ENCODE data around the gene TAGLN3. TPM values are rescaled to one million over a fixed set of nuclear protein-coding genes. Genes with fewer than 3 reads are reported as not detected.
A peak's percentile ranks its signal among the peaks of the same experiment; 100 is the strongest.

TAGLN3 gene
- total RNA-seq (under 1 TPM in 1 of 2 donors, not detected in 1; 0.32 TPM), total RNA-seq (0 reads per million in 2 donors)

GRCh38 chr3:111998636-111999483 is at the start of gene TAGLN3:
TAGLN3 (plus strand) TSS chr3:111998922; CDS start chr3:111999423, 501 bp downstream.
- H3K9me3 ChIP-seq (ENCODE audit: control insufficient read depth, low read length, poor library complexity, severe bottlenecking) = no peaks in the 10 kb centered on the region
- Mint-ChIP-seq H3K36me3 (ENCODE audit: low read depth) (no peaks in the 10 kb centered on the region), H3K4me1 (peaks cover 28% of the 10 kb centered on the region), H3K4me3 (peak within 1 kb of the TSS; percentile 87), H3K27ac (peak within 1 kb of the TSS; percentile 51), H3K27me3 (no peaks in the 10 kb centered on the region)
- ATAC-seq = peak; percentile 74
- no peak for DNase-seq

GRCh38 chr3:111949712-111950111 is 49.0 kb upstream of the TAGLN3 start:
- DNase-seq (no peak), ATAC-seq (no peak)
- no peak overlapping the region for H3K27ac Mint-ChIP-seq
- peaks cover 9% of the 10 kb centered on the region for H3K36me3 Mint-ChIP-seq (ENCODE audit: low read depth)
- H3K27me3 Mint-ChIP-seq = no peaks in the 10 kb centered on the region
- no peak overlapping the region for H3K4me3 Mint-ChIP-seq
- H3K9me3 ChIP-seq (ENCODE audit: control insufficient read depth, low read length, poor library complexity, severe bottlenecking) = no peaks in the 10 kb centered on the region
- H3K4me1 Mint-ChIP-seq = no peaks in the 10 kb centered on the region

- Mint-ChIP-seq H3K4me1 (no peaks in the 10 kb centered on the region), H3K4me3 (no peak overlapping the region), H3K27ac (no peak overlapping the region), H3K36me3 (ENCODE audit: low read depth) (peaks cover 4% of the 10 kb centered on the region), H3K27me3 (no peaks in the 10 kb centered on the region)
- ATAC-seq (no peak), DNase-seq (no peak)
- no peaks in the 10 kb centered on the region for H3K9me3 ChIP-seq (ENCODE audit: control insufficient read depth, low read length, poor library complexity, severe bottlenecking)
Observed at GRCh38 chr3:111951032-111951431, 47.7 kb upstream of the TAGLN3 start.

DNA sequence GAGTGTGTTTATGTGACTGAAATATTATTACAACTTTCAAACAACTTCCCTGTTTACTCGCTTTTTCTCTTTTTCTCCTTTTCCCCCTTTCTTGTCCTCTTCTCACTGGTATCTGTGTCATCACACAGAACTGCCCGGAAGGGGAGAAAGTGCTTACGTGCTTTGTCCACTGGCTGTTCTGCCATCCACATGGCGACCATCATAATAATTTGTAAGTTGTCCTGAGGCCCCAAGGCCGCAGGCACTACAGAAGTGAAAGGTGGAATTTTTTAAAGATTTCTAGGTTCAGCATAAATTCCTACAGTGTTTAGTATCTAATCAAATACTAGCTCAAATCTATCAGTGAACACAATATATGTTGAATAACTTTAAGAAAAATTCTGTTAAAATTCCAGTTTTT is 46.6 kb upstream of the TAGLN3 start:
- H3K27me3 Mint-ChIP-seq = no peaks in the 10 kb centered on the region
- H3K27ac Mint-ChIP-seq = no peak overlapping the region
- no peaks in the 10 kb centered on the region for H3K36me3 Mint-ChIP-seq (ENCODE audit: low read depth)
- ATAC-seq = no peak
- no peak overlapping the region for H3K4me3 Mint-ChIP-seq
- H3K4me1 Mint-ChIP-seq = no peaks in the 10 kb centered on the region
- H3K9me3 ChIP-seq (ENCODE audit: control insufficient read depth, low read length, poor library complexity, severe bottlenecking) = no peaks in the 10 kb centered on the region
- no peak for DNase-seq

GRCh38 chr3:111952866-111953450 is 45.8 kb upstream of the TAGLN3 start:
- Mint-ChIP-seq H3K27ac (no peak overlapping the region), H3K27me3 (no peaks in the 10 kb centered on the region)

GRCh38 chr3:111954228-111954990 is 44.3 kb upstream of the TAGLN3 start:
- Mint-ChIP-seq H3K4me1 (no peaks in the 10 kb centered on the region), H3K36me3 (ENCODE audit: low read depth) (no peaks in the 10 kb centered on the region), H3K27me3 (no peaks in the 10 kb centered on the region), H3K4me3 (no peak overlapping the region), H3K27ac (no peak overlapping the region)
- DNase-seq (no peak), ATAC-seq (no peak)
- H3K9me3 ChIP-seq (ENCODE audit: control insufficient read depth, low read length, poor library complexity, severe bottlenecking) = no peaks in the 10 kb centered on the region

More at GRCh38 chr3:111952866-111953450, 45.8 kb upstream of the TAGLN3 start:
- Mint-ChIP-seq H3K36me3 (ENCODE audit: low read depth) (no peaks in the 10 kb centered on the region), H3K4me3 (no peak overlapping the region), H3K4me1 (no peaks in the 10 kb centered on the region)
- no peaks in the 10 kb centered on the region for H3K9me3 ChIP-seq (ENCODE audit: control insufficient read depth, low read length, poor library complexity, severe bottlenecking)
- DNase-seq (no peak), ATAC-seq (no peak)

- H3K27me3 Mint-ChIP-seq = no peaks in the 10 kb centered on the region
- no peaks in the 10 kb centered on the region for H3K4me1 Mint-ChIP-seq
- DNase-seq = no peak
- no peak for ATAC-seq
- no peak overlapping the region for H3K27ac Mint-ChIP-seq
- H3K9me3 ChIP-seq (ENCODE audit: control insufficient read depth, low read length, poor library complexity, severe bottlenecking) = no peaks in the 10 kb centered on the region
- no peaks in the 10 kb centered on the region for H3K36me3 Mint-ChIP-seq (ENCODE audit: low read depth)
- H3K4me3 Mint-ChIP-seq = no peak overlapping the region
Observed at GRCh38 chr3:111955876-111956275, 42.8 kb upstream of the TAGLN3 start.

DNA sequence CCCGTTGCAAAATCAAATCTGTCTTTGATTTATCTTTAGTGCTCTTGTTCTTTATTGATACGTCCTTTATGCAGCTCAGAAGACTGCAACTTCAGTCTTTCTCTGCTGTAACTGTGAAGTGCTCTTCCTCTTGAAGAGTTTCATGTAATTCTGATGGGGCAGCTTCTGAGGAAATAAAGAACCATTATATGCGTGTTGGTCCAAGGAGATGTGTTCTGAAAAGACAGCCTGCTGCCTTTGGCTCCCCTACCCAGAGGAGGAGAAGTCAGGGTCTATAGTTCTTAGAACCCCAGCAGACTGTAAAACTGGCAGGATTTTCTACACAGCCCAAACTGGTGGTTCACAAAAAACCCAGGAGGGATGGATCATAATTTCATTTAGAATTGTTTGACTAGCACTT is 42.3 kb upstream of the TAGLN3 start:
- H3K4me1 Mint-ChIP-seq = no peaks in the 10 kb centered on the region
- no peaks in the 10 kb centered on the region for H3K27me3 Mint-ChIP-seq
- no peak overlapping the region for H3K4me3 Mint-ChIP-seq
- ATAC-seq (no peak), DNase-seq (no peak)
- H3K36me3 Mint-ChIP-seq (ENCODE audit: low read depth) = no peaks in the 10 kb centered on the region
- H3K27ac Mint-ChIP-seq = no peak overlapping the region
- H3K9me3 ChIP-seq (ENCODE audit: control insufficient read depth, low read length, poor library complexity, severe bottlenecking) = no peaks in the 10 kb centered on the region

DNA sequence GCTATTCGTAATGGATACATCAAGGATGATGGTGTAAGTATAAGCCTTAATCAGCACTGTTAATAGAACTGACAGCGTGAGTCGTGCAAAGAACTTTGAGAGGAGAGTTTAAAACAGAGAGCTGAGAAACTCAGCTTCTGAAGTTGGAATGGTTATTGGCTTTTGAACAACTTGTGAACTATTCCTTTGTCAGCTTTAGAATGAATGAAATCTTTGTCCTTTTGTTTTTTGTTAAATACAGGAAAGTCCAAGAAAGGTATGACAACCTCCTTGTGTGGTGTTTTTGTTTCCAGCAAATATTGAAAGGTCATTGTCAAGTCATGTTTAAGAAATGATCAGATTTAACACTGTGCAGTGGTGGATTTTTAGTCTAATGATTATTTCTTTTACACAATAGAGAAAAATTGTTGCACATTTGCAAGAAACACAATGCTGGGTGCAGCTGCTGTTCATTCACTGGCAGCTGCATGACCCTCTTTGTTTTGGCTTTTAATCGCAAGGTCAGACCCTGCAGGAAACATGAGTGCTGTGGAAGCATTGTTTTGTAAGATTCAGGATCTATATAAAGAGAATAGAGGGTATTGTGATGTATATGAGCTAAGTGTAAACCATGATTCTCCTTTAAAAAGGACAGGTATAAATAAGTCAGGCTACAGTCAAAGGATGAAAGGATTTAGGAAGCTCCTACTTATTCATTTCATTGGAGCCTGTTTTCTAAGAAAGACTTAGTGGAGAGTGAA is 41.6 kb upstream of the TAGLN3 start:
- H3K36me3 Mint-ChIP-seq (ENCODE audit: low read depth) = no peaks in the 10 kb centered on the region
- H3K27me3 Mint-ChIP-seq = no peaks in the 10 kb centered on the region
- no peaks in the 10 kb centered on the region for H3K9me3 ChIP-seq (ENCODE audit: control insufficient read depth, low read length, poor library complexity, severe bottlenecking)
- H3K4me1 Mint-ChIP-seq = no peaks in the 10 kb centered on the region
- DNase-seq (no peak), ATAC-seq (no peak)
- no peak overlapping the region for H3K4me3 Mint-ChIP-seq
- H3K27ac Mint-ChIP-seq = no peak overlapping the region

DNA sequence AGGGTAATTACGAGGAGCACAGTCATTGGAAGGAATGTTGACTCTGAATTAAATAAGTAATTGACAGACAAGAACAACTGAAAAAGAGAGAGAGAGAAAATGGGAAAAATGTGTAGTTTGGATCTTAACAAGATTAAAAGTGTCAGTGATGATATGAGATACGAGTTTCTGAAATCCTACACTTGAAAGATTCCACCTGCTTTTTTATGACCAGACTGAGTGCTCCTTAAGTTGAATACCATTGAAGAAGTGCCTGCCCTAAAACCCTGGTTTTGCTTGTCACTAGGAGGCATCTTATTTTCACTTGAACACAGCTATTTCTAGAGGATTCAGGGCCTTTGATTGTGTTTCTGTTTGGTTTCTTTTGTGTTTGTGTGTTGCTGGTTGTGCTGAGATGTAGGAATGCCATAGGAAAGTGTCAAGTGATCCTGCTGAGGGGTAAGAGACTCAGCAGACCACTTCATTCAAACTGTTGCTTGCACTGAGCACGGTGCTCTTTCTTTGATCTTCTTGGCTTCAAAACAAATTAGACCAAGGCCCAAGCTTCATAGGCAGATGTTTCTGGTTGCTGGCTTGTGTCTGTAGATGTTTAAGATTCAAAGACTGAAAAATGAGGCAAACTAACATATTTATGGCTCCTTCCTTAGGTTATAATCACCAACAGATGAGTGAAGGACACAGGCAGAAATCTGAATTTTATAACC is 37.1 kb upstream of the TAGLN3 start:
- Mint-ChIP-seq H3K27ac (no peak overlapping the region), H3K27me3 (no peaks in the 10 kb centered on the region), H3K36me3 (ENCODE audit: low read depth) (no peaks in the 10 kb centered on the region), H3K4me3 (no peak overlapping the region), H3K4me1 (peaks cover 3% of the 10 kb centered on the region)
- H3K9me3 ChIP-seq (ENCODE audit: control insufficient read depth, low read length, poor library complexity, severe bottlenecking) = no peaks in the 10 kb centered on the region
- ATAC-seq (no peak), DNase-seq (no peak)

DNA sequence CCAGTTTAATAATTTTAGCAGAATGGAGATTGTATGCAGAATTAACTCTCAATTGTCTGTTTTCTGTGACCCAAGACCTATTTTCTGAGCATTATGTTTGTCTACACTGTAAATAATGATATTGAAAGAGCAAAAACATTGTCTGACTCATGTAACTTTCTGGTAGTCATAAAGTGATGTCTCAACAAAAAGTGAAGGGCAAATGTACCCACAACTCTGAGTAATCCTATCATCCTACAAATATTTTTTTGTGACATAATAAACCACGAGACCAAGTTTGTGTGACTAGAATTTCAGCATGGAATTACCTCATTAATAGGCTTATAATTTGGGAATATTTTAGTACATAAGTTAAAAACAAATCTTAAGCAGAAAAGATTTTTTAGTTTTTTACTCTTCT is 35.3 kb upstream of the TAGLN3 start:
- Mint-ChIP-seq H3K27me3 (no peaks in the 10 kb centered on the region), H3K36me3 (ENCODE audit: low read depth) (no peaks in the 10 kb centered on the region), H3K4me1 (peaks cover 8% of the 10 kb centered on the region), H3K27ac (no peak overlapping the region), H3K4me3 (no peak overlapping the region)
- DNase-seq (no peak), ATAC-seq (no peak)
- H3K9me3 ChIP-seq (ENCODE audit: control insufficient read depth, low read length, poor library complexity, severe bottlenecking) = no peaks in the 10 kb centered on the region

GRCh38 chr3:111965484-111965883 is 33.2 kb upstream of the TAGLN3 start:
- no peak for ATAC-seq
- DNase-seq = no peak
- H3K4me3 Mint-ChIP-seq = no peak overlapping the region

More at GRCh38 chr3:111965484-111965883, 33.2 kb upstream of the TAGLN3 start:
- Mint-ChIP-seq H3K4me1 (peaks cover 8% of the 10 kb centered on the region), H3K36me3 (ENCODE audit: low read depth) (no peaks in the 10 kb centered on the region), H3K27me3 (no peaks in the 10 kb centered on the region), H3K27ac (peak overlapping the region; percentile 11)
- H3K9me3 ChIP-seq (ENCODE audit: control insufficient read depth, low read length, poor library complexity, severe bottlenecking) = no peaks in the 10 kb centered on the region

Measured in T-helper 17 cell (primary cell).